Measurements from ENCODE around the gene TRIM61.
"Not testable (repeated sequence)": the region's sequence is repeated elsewhere in the genome, so short reads cannot be mapped to it uniquely, and the experiment has no call there.

DNA sequence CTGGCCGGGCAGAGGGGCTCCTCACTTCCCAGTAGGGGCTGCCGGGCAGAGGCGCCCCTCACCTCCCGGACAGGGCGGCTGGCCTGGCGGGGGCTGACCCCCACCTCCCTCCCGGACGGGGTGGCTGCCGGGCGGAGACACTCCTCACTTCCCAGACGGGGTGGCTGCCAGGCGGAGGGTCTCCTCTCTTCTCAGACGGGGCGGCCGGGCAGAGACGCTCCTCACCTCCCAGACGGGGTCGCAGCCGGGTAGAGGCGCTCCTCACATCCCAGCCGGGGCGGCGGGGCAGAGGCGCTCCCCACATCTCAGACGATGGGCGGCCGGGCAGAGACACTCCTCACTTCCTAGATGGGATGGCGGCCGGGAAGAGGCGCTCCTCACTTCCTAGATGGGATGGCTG, 42.5 kb upstream of the TRIM61 start:
- TF ChIP-seq, protein P1, sequence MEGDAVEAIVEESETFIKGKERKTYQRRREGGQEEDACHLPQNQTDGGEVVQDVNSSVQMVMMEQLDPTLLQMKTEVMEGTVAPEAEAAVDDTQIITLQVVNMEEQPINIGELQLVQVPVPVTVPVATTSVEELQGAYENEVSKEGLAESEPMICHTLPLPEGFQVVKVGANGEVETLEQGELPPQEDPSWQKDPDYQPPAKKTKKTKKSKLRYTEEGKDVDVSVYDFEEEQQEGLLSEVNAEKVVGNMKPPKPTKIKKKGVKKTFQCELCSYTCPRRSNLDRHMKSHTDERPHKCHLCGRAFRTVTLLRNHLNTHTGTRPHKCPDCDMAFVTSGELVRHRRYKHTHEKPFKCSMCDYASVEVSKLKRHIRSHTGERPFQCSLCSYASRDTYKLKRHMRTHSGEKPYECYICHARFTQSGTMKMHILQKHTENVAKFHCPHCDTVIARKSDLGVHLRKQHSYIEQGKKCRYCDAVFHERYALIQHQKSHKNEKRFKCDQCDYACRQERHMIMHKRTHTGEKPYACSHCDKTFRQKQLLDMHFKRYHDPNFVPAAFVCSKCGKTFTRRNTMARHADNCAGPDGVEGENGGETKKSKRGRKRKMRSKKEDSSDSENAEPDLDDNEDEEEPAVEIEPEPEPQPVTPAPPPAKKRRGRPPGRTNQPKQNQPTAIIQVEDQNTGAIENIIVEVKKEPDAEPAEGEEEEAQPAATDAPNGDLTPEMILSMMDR (IDR thresholded peaks at IDR 0.05; ENCODE audit: low read length): not testable (repeated sequence)
- TF ChIP-seq EZH2 (optimal IDR thresholded peaks at IDR 0.05; ENCODE audit: low read depth, low read length): not testable (repeated sequence)
